GM23338 (cell line): Measurements from ENCODE around the gene POLR2F. TPM values are rescaled to one million over a fixed set of nuclear protein-coding genes. Genes with fewer than 3 reads are reported as not detected.

Experiments used
- ATAC-seq: fragments of 200-7000 bp; cut with Tn5 transposase; 3 replicates; pipeline ENCODE4 v1.9.1; 2020
- DNase-seq: peaks from one replicate; pipeline ENCODE4 v3.0.0-alpha.2; 2015; ENCODE audit warnings: low spot score
- H2AFZ ChIP-seq: fragments of 200-600 bp; sonication (generic); 2 replicates; pipeline ENCODE4 v1.8.0; 2016; ENCODE audit warnings: antibody characterized with exemption, mild to moderate bottlenecking, moderate library complexity
- H3F3A ChIP-seq: fragments of 200-600 bp; sonication (generic); replicated peaks from 2 replicates; pipeline ENCODE4 v1.8.0; 2017; ENCODE audit warnings: antibody characterized with exemption, mixed run types, low read depth
- H3K27ac ChIP-seq: fragments of 200-600 bp; sonication (generic); 2 replicates; pipeline ENCODE4 v1.6.1; 2016; ENCODE audit warnings: low read depth
- H3K27me3 ChIP-seq: fragments of 200-600 bp; sonication (generic); 2 replicates; pipeline ENCODE4 v1.8.0; 2016; ENCODE audit warnings: mild to moderate bottlenecking, mixed run types, moderate library complexity; ENCODE audit not compliant: insufficient read depth
- H3K36me3 ChIP-seq: fragments of 200-600 bp; sonication (generic); 2 replicates; pipeline ENCODE4 v1.8.0; 2016; ENCODE audit warnings: mild to moderate bottlenecking; ENCODE audit not compliant: insufficient read depth
- H3K4me1 ChIP-seq: fragments of 200-600 bp; sonication (generic); 2 replicates; pipeline ENCODE4 v1.8.0; 2016; ENCODE audit warnings: mild to moderate bottlenecking, moderate library complexity; ENCODE audit not compliant: insufficient read depth
- H3K4me2 ChIP-seq: fragments of 200-600 bp; sonication (generic); 2 replicates; pipeline ENCODE4 v1.7.1; 2017; ENCODE audit warnings: mixed run types
- H3K4me3 ChIP-seq: fragments of 200-600 bp; sonication (generic); 2 replicates; pipeline ENCODE4 v1.6.1; 2016; ENCODE audit warnings: mixed run types
- H3K79me2 ChIP-seq: fragments of 200-600 bp; sonication (generic); replicated peaks from 2 replicates; pipeline ENCODE4 v1.8.0; 2017; ENCODE audit warnings: mild to moderate bottlenecking; ENCODE audit not compliant: insufficient read depth
- H3K9me2 ChIP-seq: fragments of 200-600 bp; sonication (generic); 2 replicates; pipeline ENCODE4 v1.8.0; 2017; ENCODE audit not compliant: insufficient read depth
- H4K20me1 ChIP-seq: fragments of 200-600 bp; sonication (generic); replicated peaks from 2 replicates; pipeline ENCODE4 v1.8.0; 2017; ENCODE audit warnings: mild to moderate bottlenecking; ENCODE audit not compliant: insufficient read depth
- H3K27ac Mint-ChIP-seq: 2 replicates; pipeline ENCODE4 v1.8.0; 2020; ENCODE audit warnings: inconsistent platforms, mild to moderate bottlenecking, moderate library complexity, mixed read lengths
- H3K27me3 Mint-ChIP-seq: 3 replicates; pipeline ENCODE4 v1.8.0; 2022; ENCODE audit warnings: low read depth, mild to moderate bottlenecking, moderate library complexity, mixed read lengths, inconsistent platforms; ENCODE audit not compliant: insufficient read depth, poor library complexity
- H3K36me3 Mint-ChIP-seq: 3 replicates; pipeline ENCODE4 v1.8.0; 2021; ENCODE audit warnings: low read depth, mild to moderate bottlenecking, inconsistent platforms, moderate library complexity, mixed read lengths
- H3K4me1 Mint-ChIP-seq: 3 replicates; pipeline ENCODE4 v1.8.0; 2020; ENCODE audit warnings: mild to moderate bottlenecking, inconsistent platforms, mixed read lengths
- H3K4me3 Mint-ChIP-seq: 3 replicates; pipeline ENCODE4 v1.8.0; 2021; ENCODE audit warnings: moderate library complexity, mild to moderate bottlenecking, inconsistent platforms, mixed read lengths
- H3K9me3 Mint-ChIP-seq: 3 replicates; pipeline ENCODE4 v1.8.0; 2020; ENCODE audit warnings: moderate library complexity, mild to moderate bottlenecking, inconsistent platforms, mixed read lengths
- CREB1 ChIP-seq: fragments of 250-450 bp; sonication (Bioruptor Pico); IDR thresholded peaks from 2 replicates; pipeline ENCODE4 v1.5.0; 2020; ENCODE audit warnings: low read depth, mild to moderate bottlenecking, moderate library complexity
- EZH2 ChIP-seq: fragments of 200-600 bp; sonication (generic); IDR thresholded peaks from one replicate; pipeline ENCODE4 v1.8.0; 2017; ENCODE audit warnings: antibody characterized with exemption, mild to moderate bottlenecking, low read depth; ENCODE audit not compliant: unreplicated experiment
- EZH2phosphoT487 ChIP-seq: fragments of 200-600 bp; sonication (generic); IDR thresholded peaks from one replicate; pipeline ENCODE4 v1.8.1; 2018; ENCODE audit warnings: antibody characterized with exemption; ENCODE audit not compliant: unreplicated experiment
- POLR2AphosphoS5 ChIP-seq: IDR thresholded peaks from 2 replicates; pipeline ENCODE4 v1.6.1; 2016; ENCODE audit warnings: antibody characterized with exemption, low read depth
- ZNF114 ChIP-seq: fragments of 250-450 bp; sonication (Bioruptor Pico); IDR thresholded peaks from 2 replicates; pipeline ENCODE4 v1.5.0; 2020; ENCODE audit warnings: mild to moderate bottlenecking, moderate library complexity
- ZNF331 ChIP-seq: fragments of 250-450 bp; sonication (Bioruptor Pico); IDR thresholded peaks from 2 replicates; pipeline ENCODE4 v1.5.0; 2020; ENCODE audit warnings: low read depth, mild to moderate bottlenecking, moderate library complexity
- polyA plus RNA-seq: library from polyadenylated mRNA; unstranded; fragments of >200 nt; fragmentation: Nextera tagmentation; extraction: Ambion mirVana; gene quantifications from 2 replicates; pipeline ENCODE4 v1.2.1, GENCODE V29; 2016
- total RNA-seq: library from RNA; depleted of rRNA; stranded (reverse); fragments of >200 nt; shearing (Covaris generic); gene quantifications from 2 replicates; pipeline ENCODE4 v1.2.3, GENCODE V29; 2014
- TF ChIP-seq, protein P1 (sequence below): fragments of 250-450 bp; sonication (Bioruptor Pico); IDR thresholded peaks from 2 replicates; pipeline ENCODE4 v1.5.0; 2020; ENCODE audit warnings: mild to moderate bottlenecking, moderate library complexity

POLR2F gene
- total and polyA plus RNA-seq, 2 experiments from 2014 or later = 144 to 429 TPM

DNA sequence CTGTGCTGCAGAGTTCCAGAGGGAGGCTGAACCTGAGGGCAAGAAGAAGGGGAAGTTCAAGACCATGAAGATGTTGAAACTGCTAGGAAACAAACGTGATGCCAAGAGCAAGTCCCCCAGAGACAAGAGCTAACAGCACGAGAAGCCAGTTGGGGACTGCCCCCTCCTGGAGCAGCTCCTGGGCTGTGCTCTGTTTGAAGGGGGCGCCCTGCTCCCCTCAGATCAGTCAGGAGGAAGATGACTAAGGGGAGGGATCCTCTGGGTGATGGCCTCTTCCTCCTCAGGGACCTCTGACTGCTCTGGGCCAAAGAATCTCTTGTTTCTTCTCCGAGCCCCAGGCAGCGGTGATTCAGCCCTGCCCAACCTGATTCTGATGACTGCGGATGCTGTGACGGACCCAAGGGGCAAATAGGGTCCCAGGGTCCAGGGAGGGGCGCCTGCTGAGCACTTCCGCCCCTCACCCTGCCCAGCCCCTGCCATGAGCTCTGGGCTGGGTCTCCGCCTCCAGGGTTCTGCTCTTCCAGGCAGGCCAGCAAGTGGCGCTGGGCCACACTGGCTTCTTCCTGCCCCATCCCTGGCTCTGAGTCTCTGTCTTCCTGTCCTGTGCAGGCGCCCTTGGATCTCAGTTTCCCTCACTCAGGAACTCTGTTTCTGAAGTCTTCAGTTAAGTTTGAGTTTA, 12.7 kb upstream of the POLR2F start (continued):
- TF ChIP-seq, protein P1, sequence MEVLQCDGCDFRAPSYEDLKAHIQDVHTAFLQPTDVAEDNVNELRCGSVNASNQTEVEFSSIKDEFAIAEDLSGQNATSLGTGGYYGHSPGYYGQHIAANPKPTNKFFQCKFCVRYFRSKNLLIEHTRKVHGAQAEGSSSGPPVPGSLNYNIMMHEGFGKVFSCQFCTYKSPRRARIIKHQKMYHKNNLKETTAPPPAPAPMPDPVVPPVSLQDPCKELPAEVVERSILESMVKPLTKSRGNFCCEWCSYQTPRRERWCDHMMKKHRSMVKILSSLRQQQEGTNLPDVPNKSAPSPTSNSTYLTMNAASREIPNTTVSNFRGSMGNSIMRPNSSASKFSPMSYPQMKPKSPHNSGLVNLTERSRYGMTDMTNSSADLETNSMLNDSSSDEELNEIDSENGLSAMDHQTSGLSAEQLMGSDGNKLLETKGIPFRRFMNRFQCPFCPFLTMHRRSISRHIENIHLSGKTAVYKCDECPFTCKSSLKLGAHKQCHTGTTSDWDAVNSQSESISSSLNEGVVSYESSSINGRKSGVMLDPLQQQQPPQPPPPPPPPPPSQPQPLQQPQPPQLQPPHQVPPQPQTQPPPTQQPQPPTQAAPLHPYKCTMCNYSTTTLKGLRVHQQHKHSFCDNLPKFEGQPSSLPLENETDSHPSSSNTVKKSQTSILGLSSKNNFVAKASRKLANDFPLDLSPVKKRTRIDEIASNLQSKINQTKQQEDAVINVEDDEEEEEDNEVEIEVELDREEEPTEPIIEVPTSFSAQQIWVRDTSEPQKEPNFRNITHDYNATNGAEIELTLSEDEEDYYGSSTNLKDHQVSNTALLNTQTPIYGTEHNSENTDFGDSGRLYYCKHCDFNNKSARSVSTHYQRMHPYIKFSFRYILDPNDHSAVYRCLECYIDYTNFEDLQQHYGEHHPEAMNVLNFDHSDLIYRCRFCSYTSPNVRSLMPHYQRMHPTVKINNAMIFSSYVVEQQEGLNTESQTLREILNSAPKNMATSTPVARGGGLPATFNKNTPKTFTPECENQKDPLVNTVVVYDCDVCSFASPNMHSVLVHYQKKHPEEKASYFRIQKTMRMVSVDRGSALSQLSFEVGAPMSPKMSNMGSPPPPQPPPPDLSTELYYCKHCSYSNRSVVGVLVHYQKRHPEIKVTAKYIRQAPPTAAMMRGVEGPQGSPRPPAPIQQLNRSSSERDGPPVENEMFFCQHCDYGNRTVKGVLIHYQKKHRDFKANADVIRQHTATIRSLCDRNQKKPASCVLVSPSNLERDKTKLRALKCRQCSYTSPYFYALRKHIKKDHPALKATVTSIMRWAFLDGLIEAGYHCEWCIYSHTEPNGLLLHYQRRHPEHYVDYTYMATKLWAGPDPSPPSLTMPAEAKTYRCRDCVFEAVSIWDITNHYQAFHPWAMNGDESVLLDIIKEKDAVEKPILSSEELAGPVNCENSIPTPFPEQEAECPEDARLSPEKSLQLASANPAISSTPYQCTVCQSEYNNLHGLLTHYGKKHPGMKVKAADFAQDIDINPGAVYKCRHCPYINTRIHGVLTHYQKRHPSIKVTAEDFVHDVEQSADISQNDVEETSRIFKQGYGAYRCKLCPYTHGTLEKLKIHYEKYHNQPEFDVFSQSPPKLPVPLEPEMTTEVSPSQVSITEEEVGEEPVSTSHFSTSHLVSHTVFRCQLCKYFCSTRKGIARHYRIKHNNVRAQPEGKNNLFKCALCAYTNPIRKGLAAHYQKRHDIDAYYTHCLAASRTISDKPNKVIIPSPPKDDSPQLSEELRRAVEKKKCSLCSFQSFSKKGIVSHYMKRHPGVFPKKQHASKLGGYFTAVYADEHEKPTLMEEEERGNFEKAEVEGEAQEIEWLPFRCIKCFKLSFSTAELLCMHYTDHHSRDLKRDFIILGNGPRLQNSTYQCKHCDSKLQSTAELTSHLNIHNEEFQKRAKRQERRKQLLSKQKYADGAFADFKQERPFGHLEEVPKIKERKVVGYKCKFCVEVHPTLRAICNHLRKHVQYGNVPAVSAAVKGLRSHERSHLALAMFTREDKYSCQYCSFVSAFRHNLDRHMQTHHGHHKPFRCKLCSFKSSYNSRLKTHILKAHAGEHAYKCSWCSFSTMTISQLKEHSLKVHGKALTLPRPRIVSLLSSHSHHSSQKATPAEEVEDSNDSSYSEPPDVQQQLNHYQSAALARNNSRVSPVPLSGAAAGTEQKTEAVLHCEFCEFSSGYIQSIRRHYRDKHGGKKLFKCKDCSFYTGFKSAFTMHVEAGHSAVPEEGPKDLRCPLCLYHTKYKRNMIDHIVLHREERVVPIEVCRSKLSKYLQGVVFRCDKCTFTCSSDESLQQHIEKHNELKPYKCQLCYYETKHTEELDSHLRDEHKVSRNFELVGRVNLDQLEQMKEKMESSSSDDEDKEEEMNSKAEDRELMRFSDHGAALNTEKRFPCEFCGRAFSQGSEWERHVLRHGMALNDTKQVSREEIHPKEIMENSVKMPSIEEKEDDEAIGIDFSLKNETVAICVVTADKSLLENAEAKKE (CRISPR knock-in tag) = no peak
- TF ChIP-seq EZH2phosphoT487 = no peak

DNA sequence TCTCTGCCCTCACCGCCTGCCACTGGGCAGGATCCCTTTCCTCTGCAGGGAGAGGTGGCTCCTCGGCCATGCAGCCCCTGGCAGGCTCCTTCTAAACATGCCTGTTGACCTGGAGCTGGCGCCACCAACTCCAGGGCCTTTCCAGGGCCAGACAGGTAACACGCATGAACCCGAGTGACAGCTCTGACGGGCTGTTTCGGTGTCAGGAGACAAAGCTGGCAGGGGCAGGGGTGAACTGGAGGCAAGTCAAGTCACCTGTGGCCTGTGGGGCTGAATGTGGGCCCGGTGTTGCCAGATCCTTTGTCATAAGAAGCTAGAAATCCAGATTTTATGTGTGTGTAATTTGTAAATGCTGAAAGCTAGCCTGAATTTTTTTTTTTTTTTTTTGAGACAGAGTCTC, 11.4 kb upstream of the POLR2F start:
- Mint-ChIP-seq H3K4me3 (no peak overlapping the region), H3K4me1 (peaks cover 8% of the 10 kb centered on the region; the same call in 1 of the 3 replicates), H3K36me3 (peaks cover 13% of the 10 kb centered on the region), H3K27ac (no peak overlapping the region), H3K9me3 (no peaks in the 10 kb centered on the region), H3K27me3 (peaks cover 9% of the 10 kb centered on the region)
- Histone ChIP-seq H3K4me2 (no peak overlapping the region), H3K36me3 (peaks cover 5% of the 10 kb centered on the region; the same call in 1 of the 2 replicates), H3K79me2 (no peaks in the 10 kb centered on the region), H4K20me1 (no peaks in the 10 kb centered on the region; the same call in 1 of the 2 replicates), H3K4me3 (no peak overlapping the region), H3K9me2 (no peaks in the 10 kb centered on the region), H3F3A (0 out of 2 replicates have a peak, but pooled peaks cover 2% of the 10 kb centered on the region), H3K27ac (no peak overlapping the region), H3K27me3 (no peaks in the 10 kb centered on the region), H3K4me1 (peaks cover 4% of the 10 kb centered on the region; the same call in 1 of the 2 replicates), H2AFZ (no peak overlapping the region)
- ATAC-seq (no peak), DNase-seq (no peak)
- no peak for TF ChIP-seq ZNF331 (CRISPR knock-in tag)
- TF ChIP-seq POLR2AphosphoS5 = no peak
- TF ChIP-seq, protein P1 (CRISPR knock-in tag) = no peak
- no peak for TF ChIP-seq ZNF114 (CRISPR knock-in tag)
- TF ChIP-seq CREB1 (CRISPR knock-in tag) = no peak
- no peak for TF ChIP-seq EZH2
